ENCODE results near the gene DECR2.

The DECR2 gene

DNA sequence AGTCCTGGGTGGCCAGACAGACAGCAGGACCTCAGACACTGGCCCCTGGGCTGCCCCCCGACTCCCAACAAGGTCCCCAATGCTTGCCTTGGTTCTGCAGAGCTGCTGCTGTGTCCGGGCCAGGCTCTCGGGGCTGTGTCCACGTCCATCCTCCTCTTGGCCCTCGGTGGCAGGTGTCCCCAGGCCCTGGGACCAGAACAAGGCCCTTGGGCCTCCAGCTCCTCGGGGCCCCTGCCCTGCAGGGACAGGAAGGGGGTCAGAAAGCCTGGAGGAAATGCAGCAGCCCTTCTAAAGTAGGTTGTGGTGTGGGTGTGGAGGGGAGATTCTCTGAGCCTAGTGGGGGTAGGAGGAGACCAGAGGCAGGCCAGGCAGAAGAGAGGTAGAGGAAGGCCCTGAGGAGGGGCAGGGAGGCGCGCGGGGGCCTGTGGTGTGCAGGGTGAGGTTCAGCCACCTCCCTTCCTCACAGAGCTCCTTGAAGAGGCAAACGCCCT is 46.7 kb upstream of the DECR2 start:
- no peak overlapping the region for H3K27ac ChIP-seq
- no peak for DNase-seq
- no peak overlapping the region for H3K4me3 ChIP-seq (ENCODE audit: low read depth, low read length)
- H3K36me3 ChIP-seq (replicated peaks) = no peaks in the 10 kb centered on the region
- no peaks in the 10 kb centered on the region for H3K27me3 ChIP-seq (replicated peaks)
- in situ Hi-C loops (cut with HindIII; ENCODE audit: low pct_ligation_motif_present, low sequenced_read_pairs) = no loop called here
- TF ChIP-seq, protein P1, sequence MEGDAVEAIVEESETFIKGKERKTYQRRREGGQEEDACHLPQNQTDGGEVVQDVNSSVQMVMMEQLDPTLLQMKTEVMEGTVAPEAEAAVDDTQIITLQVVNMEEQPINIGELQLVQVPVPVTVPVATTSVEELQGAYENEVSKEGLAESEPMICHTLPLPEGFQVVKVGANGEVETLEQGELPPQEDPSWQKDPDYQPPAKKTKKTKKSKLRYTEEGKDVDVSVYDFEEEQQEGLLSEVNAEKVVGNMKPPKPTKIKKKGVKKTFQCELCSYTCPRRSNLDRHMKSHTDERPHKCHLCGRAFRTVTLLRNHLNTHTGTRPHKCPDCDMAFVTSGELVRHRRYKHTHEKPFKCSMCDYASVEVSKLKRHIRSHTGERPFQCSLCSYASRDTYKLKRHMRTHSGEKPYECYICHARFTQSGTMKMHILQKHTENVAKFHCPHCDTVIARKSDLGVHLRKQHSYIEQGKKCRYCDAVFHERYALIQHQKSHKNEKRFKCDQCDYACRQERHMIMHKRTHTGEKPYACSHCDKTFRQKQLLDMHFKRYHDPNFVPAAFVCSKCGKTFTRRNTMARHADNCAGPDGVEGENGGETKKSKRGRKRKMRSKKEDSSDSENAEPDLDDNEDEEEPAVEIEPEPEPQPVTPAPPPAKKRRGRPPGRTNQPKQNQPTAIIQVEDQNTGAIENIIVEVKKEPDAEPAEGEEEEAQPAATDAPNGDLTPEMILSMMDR (IDR thresholded peaks at IDR 0.05; ENCODE audit: low read depth, low read length, missing control alignments) = no peak

DNA sequence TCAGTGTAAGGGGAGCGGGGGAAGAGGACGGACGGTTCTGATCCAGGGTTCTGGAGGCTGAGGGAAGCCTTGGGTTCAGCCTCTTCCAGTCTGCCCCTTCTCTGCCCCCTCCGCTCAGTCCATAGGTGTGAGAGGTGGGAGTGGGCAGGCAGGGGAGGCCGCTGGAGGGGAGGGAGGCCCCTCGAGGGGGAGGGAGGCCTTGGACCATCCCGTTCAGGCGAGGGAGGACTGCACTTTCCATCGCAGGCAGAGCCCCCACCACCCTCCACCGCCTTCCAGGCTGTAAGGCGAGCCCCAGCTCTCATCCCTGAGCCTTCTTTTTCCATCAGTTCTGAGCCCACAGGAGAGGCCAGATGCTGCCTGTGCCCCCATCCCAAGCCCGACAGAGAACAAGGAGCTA is 44.9 kb upstream of the DECR2 start:
- in situ Hi-C loops (cut with HindIII; ENCODE audit: low pct_ligation_motif_present, low sequenced_read_pairs) = no loop called here
- TF ChIP-seq, protein P1 (IDR thresholded peaks at IDR 0.05; ENCODE audit: low read depth, low read length, missing control alignments) = no peak
- H3K27ac ChIP-seq = no peak overlapping the region
- no peak for DNase-seq
- H3K27me3 ChIP-seq (replicated peaks) = no peaks in the 10 kb centered on the region
- H3K36me3 ChIP-seq (replicated peaks) = no peaks in the 10 kb centered on the region
- no peak overlapping the region for H3K4me3 ChIP-seq (ENCODE audit: low read depth, low read length)

DNA sequence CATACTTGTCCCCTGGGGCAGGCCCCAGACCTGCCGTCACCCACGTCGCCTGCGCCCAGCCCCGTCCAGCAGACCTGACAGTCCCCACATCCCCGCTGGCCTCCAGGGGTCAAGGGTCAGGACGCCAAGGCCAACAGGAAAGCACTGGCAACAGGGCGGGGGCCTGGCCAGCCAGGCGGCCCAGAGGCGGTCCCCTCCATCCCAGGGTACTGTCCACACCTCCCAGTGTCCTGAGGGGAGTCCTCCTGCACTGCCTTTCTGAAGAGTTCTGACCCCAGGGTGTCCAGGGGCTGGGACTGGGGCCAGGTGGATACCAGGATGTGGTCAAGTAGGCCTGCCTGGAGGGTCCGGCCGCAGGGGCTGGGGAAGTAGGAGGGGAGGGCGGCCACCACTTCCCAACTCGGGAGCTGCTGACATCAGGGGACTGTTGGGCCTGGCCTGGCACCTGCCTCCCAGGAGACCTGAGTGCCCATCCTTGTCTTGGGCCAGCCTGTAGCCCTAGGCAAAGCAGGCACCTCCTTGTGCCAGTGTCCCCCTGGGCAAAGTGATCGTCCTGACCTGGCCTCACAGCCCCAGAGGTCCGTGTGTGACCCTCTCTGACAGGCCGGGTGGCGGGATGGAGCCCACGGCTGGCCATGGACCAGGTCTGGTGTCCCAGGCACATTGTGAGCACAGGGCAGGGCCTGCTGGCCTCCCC is 42.5 kb upstream of the DECR2 start:
- in situ Hi-C loops (cut with HindIII; ENCODE audit: low pct_ligation_motif_present, low sequenced_read_pairs) = no loop called here
- Histone ChIP-seq H3K27ac (no peak overlapping the region), H3K36me3 (replicated peaks) (no peaks in the 10 kb centered on the region), H3K4me3 (ENCODE audit: low read depth, low read length) (no peak overlapping the region), H3K27me3 (replicated peaks) (no peaks in the 10 kb centered on the region)
- DNase-seq = no peak
- TF ChIP-seq, protein P1 (IDR thresholded peaks at IDR 0.05; ENCODE audit: low read depth, low read length, missing control alignments) = no peak

DNA sequence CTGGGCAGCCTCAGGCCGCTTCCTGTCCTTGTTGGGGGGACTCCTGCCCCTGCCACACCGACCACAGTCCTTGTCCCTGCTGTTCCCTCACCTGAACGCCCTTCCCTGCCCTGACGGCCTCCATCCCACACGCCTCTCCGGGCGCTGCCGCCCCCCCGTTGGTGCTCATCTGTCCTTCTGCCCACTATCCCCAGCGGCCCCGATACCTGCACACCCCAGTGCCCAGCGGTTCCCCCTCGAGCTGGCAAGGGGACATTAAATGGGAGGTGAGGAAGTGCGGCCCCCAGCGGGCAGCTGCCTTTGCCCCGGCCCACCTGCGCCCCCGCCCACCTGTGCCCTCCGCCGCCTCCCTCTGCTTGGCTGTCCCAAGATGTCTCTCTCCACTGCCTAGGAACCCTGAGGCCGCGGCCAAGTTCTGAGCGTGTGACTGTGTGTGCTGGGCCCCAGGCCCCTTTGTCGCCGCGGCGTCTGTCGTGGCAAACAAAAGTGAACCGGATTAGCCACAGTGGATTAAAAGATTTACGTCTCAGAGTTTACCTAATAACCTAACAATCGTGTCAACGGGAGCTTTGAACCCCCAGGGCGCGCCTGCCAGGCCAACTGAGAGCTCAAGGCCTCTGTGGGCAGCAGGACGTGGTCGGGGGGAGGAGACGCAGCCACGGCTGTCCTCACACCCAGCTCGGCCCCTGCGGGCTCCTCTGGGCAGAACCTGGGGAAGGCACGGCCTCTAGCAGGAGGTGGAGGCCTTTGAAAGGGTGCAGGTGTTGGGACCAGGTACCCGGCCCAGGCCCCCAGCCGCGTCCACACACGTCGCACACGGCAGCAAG is 41.6 kb upstream of the DECR2 start:
- no peak overlapping the region for H3K4me3 ChIP-seq (ENCODE audit: low read depth, low read length)
- H3K27ac ChIP-seq = no peak overlapping the region
- in situ Hi-C loops (cut with HindIII; ENCODE audit: low pct_ligation_motif_present, low sequenced_read_pairs) = no loop called here
- no peaks in the 10 kb centered on the region for H3K27me3 ChIP-seq (replicated peaks)
- no peak for DNase-seq
- no peaks in the 10 kb centered on the region for H3K36me3 ChIP-seq (replicated peaks)
- TF ChIP-seq, protein P1 (IDR thresholded peaks at IDR 0.05; ENCODE audit: low read depth, low read length, missing control alignments) = no peak

DNA sequence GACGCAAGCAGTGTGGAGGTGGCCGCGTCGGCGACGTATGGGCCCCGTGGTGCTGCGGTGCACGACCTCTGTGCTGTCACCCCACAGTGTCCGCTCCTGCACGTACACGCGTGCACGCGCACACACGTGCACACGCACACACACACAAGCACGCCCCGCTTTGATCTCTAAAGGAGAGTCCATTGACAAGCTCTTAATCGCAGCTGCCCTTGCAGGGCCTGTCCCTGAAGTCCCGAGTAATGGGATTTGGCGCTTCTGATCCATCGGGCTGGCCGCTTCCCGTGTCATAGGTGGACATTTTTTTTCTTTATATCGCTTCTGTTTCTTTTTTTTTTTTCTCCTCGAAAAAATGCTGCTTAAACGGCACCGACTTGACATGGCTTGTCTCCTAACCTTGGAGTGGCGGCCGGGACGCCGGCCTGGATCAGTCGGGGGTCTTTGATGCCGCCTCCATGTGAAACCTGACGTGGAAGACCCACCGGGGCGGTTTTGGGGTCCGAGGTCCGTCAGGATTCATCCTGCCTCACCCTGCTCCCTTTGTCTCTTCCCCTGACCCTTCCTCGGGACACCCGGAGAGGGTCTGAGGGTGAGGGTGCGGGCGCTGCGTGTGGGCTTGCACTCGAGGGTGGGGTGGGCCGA is 40.9 kb upstream of the DECR2 start:
- no peak overlapping the region for H3K4me3 ChIP-seq (ENCODE audit: low read depth, low read length)
- no peak overlapping the region for H3K27ac ChIP-seq
- no peaks in the 10 kb centered on the region for H3K27me3 ChIP-seq (replicated peaks)
- in situ Hi-C loops (cut with HindIII; ENCODE audit: low pct_ligation_motif_present, low sequenced_read_pairs) = no loop called here
- no peak for DNase-seq
- TF ChIP-seq, protein P1 (IDR thresholded peaks at IDR 0.05; ENCODE audit: low read depth, low read length, missing control alignments) = no peak
- H3K36me3 ChIP-seq (replicated peaks) = no peaks in the 10 kb centered on the region

Data from brain microvascular endothelial cell (primary cell).